ENCODE results near the gene ACMSD.
"Not testable (repeated sequence)": the region's sequence is repeated elsewhere in the genome, so short reads cannot be mapped to it uniquely, and the experiment has no call there.

ACMSD gene

GRCh38 chr2:134852518-134852917 is 14.1 kb downstream of the ACMSD start:
- no peak for DNase-seq (ENCODE audit: low read depth)

GRCh38 chr2:134855709-134856108 is 17.3 kb downstream of the ACMSD start:
- no peak for DNase-seq (ENCODE audit: low read depth)

GRCh38 chr2:134858245-134858644 is 19.8 kb downstream of the ACMSD start:
- no peak for DNase-seq (ENCODE audit: low read depth)

- DNase-seq (ENCODE audit: low read depth), result no peak
These were observed 22.8 kb downstream of the ACMSD start for GRCh38 chr2:134861173-134861572.

GRCh38 chr2:134862069-134862468 is 23.7 kb downstream of the ACMSD start:
- no peak for DNase-seq (ENCODE audit: low read depth)

GRCh38 chr2:134862674-134863073 is 24.3 kb downstream of the ACMSD start:
- DNase-seq (ENCODE audit: low read depth), result no peak

- DNase-seq (ENCODE audit: low read depth), result no peak
These were observed 25.0 kb downstream of the ACMSD start for GRCh38 chr2:134863446-134863845.

- DNase-seq (ENCODE audit: low read depth), result no peak
These were observed 26.8 kb downstream of the ACMSD start for GRCh38 chr2:134865067-134865787.

GRCh38 chr2:134866498-134867099 is 28.2 kb downstream of the ACMSD start:
- peak; percentile 36 for DNase-seq (ENCODE audit: low read depth)

- no peak for DNase-seq (ENCODE audit: low read depth)
These were observed 31.7 kb downstream of the ACMSD start for GRCh38 chr2:134869946-134870736.

- DNase-seq (ENCODE audit: low read depth), result no peak
These were observed 34.7 kb downstream of the ACMSD start for GRCh38 chr2:134873152-134873551.

GRCh38 chr2:134875309-134875708 is 36.9 kb downstream of the ACMSD start:
- peak; percentile 10 for DNase-seq (ENCODE audit: low read depth)

- DNase-seq (ENCODE audit: low read depth), result no peak
These were observed 44.4 kb downstream of the ACMSD start for GRCh38 chr2:134882773-134883172.

- no peak for DNase-seq (ENCODE audit: low read depth)
These were observed 45.3 kb downstream of the ACMSD start for GRCh38 chr2:134883552-134884293.

- no peak for DNase-seq (ENCODE audit: low read depth)
These were observed 46.0 kb downstream of the ACMSD start for GRCh38 chr2:134884435-134884834.

- DNase-seq (ENCODE audit: low read depth), result no peak
These were observed 54.0 kb downstream of the ACMSD start for GRCh38 chr2:134892282-134893035.

GRCh38 chr2:134897932-134898331 is 59.5 kb downstream of the ACMSD start:
- no peak for DNase-seq (ENCODE audit: low read depth)

- DNase-seq (ENCODE audit: low read depth), result no peak
These were observed 60.8 kb downstream of the ACMSD start for GRCh38 chr2:134899204-134899603.

GRCh38 chr2:134900151-134900550 is 61.7 kb downstream of the ACMSD start:
- peak; percentile 28 for DNase-seq (ENCODE audit: low read depth)

- DNase-seq (ENCODE audit: low read depth), result not testable (repeated sequence)
These were observed 65.3 kb downstream of the ACMSD start for GRCh38 chr2:134903701-134904100.

- no peak for DNase-seq (ENCODE audit: low read depth)
These were observed 66.8 kb downstream of the ACMSD start for GRCh38 chr2:134905168-134905567.

GRCh38 chr2:134906726-134907125 is 68.3 kb downstream of the ACMSD start:
- DNase-seq (ENCODE audit: low read depth), result no peak

Data from HS-5 (cell line).